Measurements from ENCODE around the gene MAD1L1.

DNA sequence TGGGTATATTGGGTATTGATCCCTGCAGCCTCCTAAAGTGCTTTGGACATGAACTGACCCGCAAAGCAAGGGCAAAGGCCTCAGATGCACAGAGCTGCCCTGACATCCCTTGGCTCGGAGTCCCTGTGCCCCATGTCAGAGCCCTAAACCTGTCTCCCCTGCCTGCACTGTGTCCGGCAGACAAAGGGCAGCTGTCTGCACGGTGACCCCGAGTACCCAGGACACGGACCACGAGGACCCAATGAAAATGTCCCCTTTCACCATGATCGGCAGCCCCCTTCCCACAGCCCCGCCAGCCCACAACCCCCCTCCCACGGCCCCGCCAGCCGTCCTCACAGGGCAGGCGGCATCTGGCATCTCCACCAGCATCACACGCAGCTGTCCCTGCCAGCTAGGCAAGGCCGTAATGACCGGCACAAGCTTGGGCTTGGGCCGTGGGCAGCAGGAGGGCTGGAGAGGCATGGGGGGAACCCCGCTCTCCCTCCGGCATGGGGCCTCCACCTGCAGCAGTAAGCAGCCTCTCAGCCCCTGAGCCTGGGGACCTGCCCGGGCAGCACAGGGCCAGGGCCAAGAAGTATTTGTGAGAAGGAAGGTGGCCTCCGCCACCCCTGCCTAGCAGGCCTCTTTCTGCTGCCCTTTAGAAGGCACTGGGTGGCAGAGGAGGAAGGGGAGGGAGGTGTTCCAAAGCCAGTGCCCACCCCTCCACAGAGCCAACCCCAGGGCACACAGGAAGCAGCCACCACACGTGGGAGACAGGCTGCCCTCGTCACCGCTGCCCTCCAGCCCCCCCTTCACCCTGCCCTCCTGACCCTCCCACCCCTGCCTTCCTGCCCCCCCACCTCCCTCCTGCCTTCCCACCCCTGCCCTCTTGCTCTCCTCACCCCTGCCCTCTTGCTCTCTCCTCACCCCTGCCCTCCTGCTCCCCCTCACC lies 19.4 kb upstream of the MAD1L1 start:
- TF ChIP-seq POLR2A (IDR thresholded peaks at IDR 0.05; ENCODE audit: low read depth, low read length): no peak
- no peak for TF ChIP-seq TAF1 (IDR thresholded peaks at IDR 0.05; ENCODE audit: borderline replicate concordance, low read depth, low read length)
- no peak; the same call in 1 of the 2 replicates for TF ChIP-seq POLR2AphosphoS5 (IDR thresholded peaks at IDR 0.05; ENCODE audit: low read depth, low read length)
